ENCODE measurements around the gene SERINC5. TPM values are rescaled to one million over a fixed set of nuclear protein-coding genes. Genes with fewer than 3 reads are reported as not detected.
"Not testable (repeated sequence)": the region's sequence is repeated elsewhere in the genome, so short reads cannot be mapped to it uniquely, and the experiment has no call there.

Gene SERINC5
- total and polyA plus RNA-seq, 2 experiments from 2014 or later = 5.4 to 11.7 TPM

- no peaks in the 10 kb centered on the region for H3K4me1 ChIP-seq (ENCODE audit: insufficient read depth)
- no peaks in the 10 kb centered on the region for H3K79me2 ChIP-seq (ENCODE audit: insufficient read depth)
- H3F3A ChIP-seq (ENCODE audit: insufficient read depth) = no peaks in the 10 kb centered on the region
- no peaks in the 10 kb centered on the region for H3K27me3 ChIP-seq (replicated peaks; ENCODE audit: insufficient read depth)
- H3K36me3 ChIP-seq (ENCODE audit: low read depth) = no peaks in the 10 kb centered on the region
- peak; percentile 23 for DNase-seq
- peak overlapping the region; percentile 78 for H2AFZ ChIP-seq
- no peak overlapping the region for H3K4me2 ChIP-seq (ENCODE audit: unreplicated experiment)
- no peak for TF ChIP-seq EZH2phosphoT487 (IDR thresholded peaks at IDR 0.05; ENCODE audit: insufficient read depth, low read depth)
- TF ChIP-seq EZH2 (IDR thresholded peaks at IDR 0.05; ENCODE audit: insufficient read depth, poor library complexity, severe bottlenecking) = no peak
- no peaks in the 10 kb centered on the region for H4K20me1 ChIP-seq (ENCODE audit: insufficient read depth)
- no peak overlapping the region for H3K27ac ChIP-seq
- H3K9ac ChIP-seq = no peak overlapping the region
- H3K9me2 ChIP-seq (ENCODE audit: insufficient read depth) = no peaks in the 10 kb centered on the region
- 79 to 81% methylated on average over 8 of the region's 8 CpGs for WGBS, 2 experiments (ENCODE audit: low coverage in 1 of 2, low lambda C conversion rate in 2 of 2, missing lambda C conversion rate in 2 of 2)
- H3K9me3 ChIP-seq (ENCODE audit: low read depth) = no peaks in the 10 kb centered on the region
- in situ Hi-C loops (cut with MboI) = loop anchor here (5.0 kb wide), 1 partner anchor 215 kb away; no protein-coding TSS in a partner anchor
- H3K4me3 ChIP-seq = no peak overlapping the region
Observed at GRCh38 chr5:80092486-80093107, 163.3 kb downstream of the SERINC5 start.

DNA sequence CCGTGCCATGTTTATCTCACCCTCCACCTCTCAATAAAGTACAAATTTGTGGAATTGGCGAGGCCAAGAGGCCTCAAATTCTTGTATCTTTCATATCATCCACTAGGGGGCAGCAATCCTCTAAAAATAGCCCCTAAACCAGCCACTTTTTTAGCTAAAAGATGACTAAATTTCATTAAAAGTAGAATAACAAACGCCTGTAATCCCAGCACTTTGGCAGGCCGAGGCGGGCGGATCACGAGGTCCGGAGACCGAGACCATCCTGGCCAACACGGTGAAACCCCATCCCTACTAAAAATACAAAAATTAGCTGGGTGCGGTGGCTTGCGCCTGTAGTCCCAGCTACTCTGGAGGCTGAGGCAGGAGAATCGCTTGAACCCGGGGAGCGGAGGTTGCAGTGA, 164.1 kb downstream of the SERINC5 start:
- not testable (repeated sequence) for H3K27ac ChIP-seq; H3K79me2 ChIP-seq (ENCODE audit: insufficient read depth); H3K9me2 ChIP-seq (ENCODE audit: insufficient read depth); H3K4me1 ChIP-seq (ENCODE audit: insufficient read depth); H3K9me3 ChIP-seq (ENCODE audit: low read depth); H3F3A ChIP-seq (ENCODE audit: insufficient read depth); H3K27me3 ChIP-seq (replicated peaks; ENCODE audit: insufficient read depth); H4K20me1 ChIP-seq (ENCODE audit: insufficient read depth); H3K36me3 ChIP-seq (ENCODE audit: low read depth)
- peak overlapping the region; percentile 78 for H2AFZ ChIP-seq
- peak overlapping the region; percentile 63 for H3K4me3 ChIP-seq
- in situ Hi-C loops (cut with MboI) = loop anchor here (5.0 kb wide), 1 partner anchor 216 kb away; no protein-coding TSS in a partner anchor
- WGBS, 2 experiments (ENCODE audit: low coverage in 1 of 2, low lambda C conversion rate in 2 of 2, missing lambda C conversion rate in 2 of 2) = 6 to 11% methylated on average over 15 of the region's 15 CpGs
- DNase-seq = peak; percentile 74
- H3K4me2 ChIP-seq (ENCODE audit: unreplicated experiment) = peak overlapping the region; percentile 80
- peak overlapping the region; percentile 55 for H3K9ac ChIP-seq

GRCh38 chr5:80090884-80091166, 165.0 kb downstream of the SERINC5 start:
- 78 to 81% methylated on average over 5 of the region's 5 CpGs for WGBS, 2 experiments (ENCODE audit: low coverage in 1 of 2, low lambda C conversion rate in 2 of 2, missing lambda C conversion rate in 2 of 2)
- H3K4me2 ChIP-seq (ENCODE audit: unreplicated experiment) = no peak overlapping the region
- in situ Hi-C loops (cut with MboI) = loop anchor here (5.0 kb wide), 1 partner anchor 216 kb away; no protein-coding TSS in a partner anchor
- no peaks in the 10 kb centered on the region for H3K27me3 ChIP-seq (replicated peaks; ENCODE audit: insufficient read depth)
- no peak overlapping the region for H3K4me3 ChIP-seq
- H3K27ac ChIP-seq = no peak overlapping the region
- no peaks in the 10 kb centered on the region for H3F3A ChIP-seq (ENCODE audit: insufficient read depth)
- no peak overlapping the region for H2AFZ ChIP-seq
- no peaks in the 10 kb centered on the region for H3K36me3 ChIP-seq (ENCODE audit: low read depth)
- H3K4me1 ChIP-seq (ENCODE audit: insufficient read depth) = no peaks in the 10 kb centered on the region
- no peak overlapping the region for H3K9ac ChIP-seq
- H4K20me1 ChIP-seq (ENCODE audit: insufficient read depth) = no peaks in the 10 kb centered on the region
- H3K9me2 ChIP-seq (ENCODE audit: insufficient read depth) = no peaks in the 10 kb centered on the region
- no peak for DNase-seq
- no peaks in the 10 kb centered on the region for H3K9me3 ChIP-seq (ENCODE audit: low read depth)
- H3K79me2 ChIP-seq (ENCODE audit: insufficient read depth) = no peaks in the 10 kb centered on the region
- no peak for TF ChIP-seq EZH2 (IDR thresholded peaks at IDR 0.05; ENCODE audit: insufficient read depth, poor library complexity, severe bottlenecking)
- no peak for TF ChIP-seq EZH2phosphoT487 (IDR thresholded peaks at IDR 0.05; ENCODE audit: insufficient read depth, low read depth)

DNA sequence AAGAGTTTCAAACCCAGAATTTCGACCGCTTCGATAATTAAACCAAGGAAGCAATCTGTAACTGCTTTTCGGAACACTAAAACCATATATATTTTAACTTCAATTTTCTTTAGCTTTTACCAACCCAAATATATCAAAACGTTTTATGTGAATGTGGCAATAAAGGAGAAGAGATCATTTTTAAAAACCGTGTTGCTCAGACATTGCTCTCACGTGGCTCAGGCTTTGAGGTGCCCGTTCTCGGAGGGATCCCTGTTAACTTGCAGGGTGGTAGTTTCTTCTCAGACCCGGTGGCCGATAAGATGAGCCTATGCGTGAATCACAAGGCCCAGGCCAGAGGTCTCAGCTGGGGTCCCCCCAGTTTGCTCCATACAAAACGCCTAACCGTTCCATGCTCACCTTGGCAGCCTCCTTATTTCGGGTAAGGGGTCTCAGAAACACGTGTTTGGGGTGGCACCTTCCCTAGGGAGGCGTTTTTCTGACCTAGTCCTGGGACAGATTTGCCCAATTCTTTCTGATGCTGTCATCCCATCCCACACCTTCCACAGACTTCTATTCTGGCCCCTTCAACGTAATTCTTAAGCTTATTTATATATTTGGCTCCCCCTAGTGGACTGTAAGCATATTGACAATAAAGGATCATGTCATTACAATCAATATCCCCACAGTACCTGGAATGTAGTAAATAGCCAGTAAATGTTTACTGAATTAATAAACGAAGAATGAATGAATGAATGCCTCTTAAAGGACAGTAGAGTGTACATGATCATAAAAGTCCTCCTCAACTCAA, 172.6 kb downstream of the SERINC5 start:
- no peaks in the 10 kb centered on the region for H3K79me2 ChIP-seq (ENCODE audit: insufficient read depth)
- in situ Hi-C loops (cut with MboI) = loop anchor here (10.0 kb wide), 1 partner anchor 388 kb away; no protein-coding TSS in a partner anchor
- peaks cover 4% of the 10 kb centered on the region; the same call in 1 of the 2 replicates for H3K4me1 ChIP-seq (ENCODE audit: insufficient read depth)
- peak overlapping the region; percentile 72 for H3K4me3 ChIP-seq
- WGBS, 2 experiments (ENCODE audit: low coverage in 1 of 2, low lambda C conversion rate in 2 of 2, missing lambda C conversion rate in 2 of 2) = 3 to 4% methylated on average over 19 of the region's 19 CpGs
- H3K27me3 ChIP-seq (replicated peaks; ENCODE audit: insufficient read depth) = no peaks in the 10 kb centered on the region
- no peaks in the 10 kb centered on the region for H4K20me1 ChIP-seq (ENCODE audit: insufficient read depth)
- no peaks in the 10 kb centered on the region for H3F3A ChIP-seq (ENCODE audit: insufficient read depth)
- no peaks in the 10 kb centered on the region for H3K9me2 ChIP-seq (ENCODE audit: insufficient read depth)
- H3K9me3 ChIP-seq (ENCODE audit: low read depth) = no peaks in the 10 kb centered on the region
- H3K4me2 ChIP-seq (ENCODE audit: unreplicated experiment) = peak overlapping the region; percentile 91
- H3K9ac ChIP-seq = peak overlapping the region; percentile 72
- H2AFZ ChIP-seq = peak overlapping the region; percentile 87
- H3K27ac ChIP-seq = peak overlapping the region; percentile 64
- peak; percentile 94 for DNase-seq
- no peaks in the 10 kb centered on the region for H3K36me3 ChIP-seq (ENCODE audit: low read depth)
- TF ChIP-seq EZH2phosphoT487 (IDR thresholded peaks at IDR 0.05; ENCODE audit: insufficient read depth, low read depth) = no peak
- no peak for TF ChIP-seq EZH2 (IDR thresholded peaks at IDR 0.05; ENCODE audit: insufficient read depth, poor library complexity, severe bottlenecking)
